BLaER1 treated with 17β-estradiol and CSF1 and Interleukin-3, amounts not matched to agents 10 nM and 100 nM (cell line): Measurements from ENCODE around the gene PCDHA11.
"Not testable (repeated sequence)": the region's sequence is repeated elsewhere in the genome, so short reads cannot be mapped to it uniquely, and the experiment has no call there.

Experiments used
- H3K27ac ChIP-seq, 11 experiments: shearing (Covaris generic); formaldehyde crosslinking; 2 replicates each; pipeline ENCODE4 v1.8.1; 2022
- H3K27me3 ChIP-seq, 11 experiments: shearing (Covaris generic); formaldehyde crosslinking; 2 replicates each; pipeline ENCODE4 v1.8.1; 2022
- H3K36me3 ChIP-seq, 11 experiments: shearing (Covaris generic); formaldehyde crosslinking; 2 replicates each; pipeline ENCODE4 v1.8.1; 2022
- H3K4me1 ChIP-seq, 10 experiments: shearing (Covaris generic); formaldehyde crosslinking; 2 replicates each; pipeline ENCODE4 v1.8.1; 2022
- H3K4me2 ChIP-seq, 11 experiments: shearing (Covaris generic); formaldehyde crosslinking; 2 replicates each; pipeline ENCODE4 v1.8.1; 2022
- H3K4me3 ChIP-seq, 10 experiments: shearing (Covaris generic); formaldehyde crosslinking; 2 replicates each; pipeline ENCODE4 v1.8.1; 2022
- H3K9ac ChIP-seq, 11 experiments: shearing (Covaris generic); formaldehyde crosslinking; 2 replicates each; pipeline ENCODE4 v1.8.1; 2022
- H3K9me3 ChIP-seq, 11 experiments: shearing (Covaris generic); formaldehyde crosslinking; replicated peaks in 1 of 11; 2 replicates each; pipeline ENCODE4 v1.8.1; 2022
- H4K20me1 ChIP-seq, 11 experiments: shearing (Covaris generic); formaldehyde crosslinking; 2 replicates each; pipeline ENCODE4 v1.8.1; 2022
- Cebpa-rat ChIP-seq, 11 experiments: shearing (Covaris generic); IDR thresholded peaks; 2 replicates each; pipeline ENCODE4 v1.8.1; 2022

PCDHA11 gene

DNA sequence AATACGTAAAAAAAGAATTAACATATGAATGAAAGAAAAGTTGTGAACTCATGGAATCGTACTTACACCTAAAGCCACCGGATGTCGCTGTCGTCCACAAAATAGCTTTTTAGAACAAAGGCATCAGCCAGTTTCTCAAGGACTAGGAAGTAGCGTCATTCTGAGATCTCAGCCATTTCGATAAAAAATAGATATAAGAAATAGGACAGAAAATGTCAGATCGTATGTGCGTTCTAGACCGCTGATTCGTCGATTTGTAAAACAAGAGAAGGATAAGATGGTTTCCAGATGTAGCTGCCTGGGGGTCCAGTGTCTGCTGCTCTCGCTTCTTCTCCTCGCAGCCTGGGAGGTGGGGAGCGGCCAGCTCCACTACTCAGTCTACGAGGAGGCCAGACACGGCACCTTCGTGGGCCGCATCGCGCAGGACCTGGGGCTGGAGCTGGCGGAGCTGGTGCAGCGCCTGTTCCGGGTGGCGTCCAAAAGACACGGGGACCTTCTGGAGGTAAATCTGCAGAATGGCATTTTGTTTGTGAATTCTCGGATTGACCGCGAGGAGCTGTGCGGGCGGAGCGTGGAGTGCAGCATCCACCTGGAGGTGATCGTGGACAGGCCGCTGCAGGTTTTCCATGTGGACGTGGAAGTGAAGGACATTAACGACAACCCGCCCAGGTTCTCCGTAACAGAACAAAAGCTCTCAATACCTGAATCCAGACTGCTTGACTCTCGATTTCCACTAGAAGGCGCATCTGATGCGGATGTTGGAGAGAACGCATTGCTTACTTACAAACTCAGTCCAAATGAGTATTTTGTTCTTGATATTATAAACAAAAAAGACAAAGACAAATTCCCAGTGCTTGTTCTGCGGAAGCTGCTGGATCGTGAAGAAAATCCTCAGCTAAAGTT is 12.7 kb upstream of the PCDHA11 start, which contains the start of gene PCDHA10:
PCDHA10 (plus strand) TSS at position 126 of the 903 bp plus-strand sequence; CDS start at position 278, 152 bp downstream.
- Histone ChIP-seq H3K9me3 (peaks cover 29 to 46% (median 33%) of the 10 kb centered on the region in 11 experiments), H3K9ac (no peak within 1 kb of the TSS), H3K4me2 (no peak within 1 kb of the TSS), H3K4me1 (no peaks in the 10 kb centered on the region), H4K20me1 (no peaks in the 10 kb centered on the region), H3K27ac (no peak within 1 kb of the TSS), H3K36me3 (no peaks in the 10 kb centered on the region), H3K4me3 (no peak within 1 kb of the TSS), H3K27me3 (no peaks in the 10 kb centered on the region)
- no peak for TF ChIP-seq Cebpa-rat (IDR thresholded peaks at IDR 0.05)

DNA sequence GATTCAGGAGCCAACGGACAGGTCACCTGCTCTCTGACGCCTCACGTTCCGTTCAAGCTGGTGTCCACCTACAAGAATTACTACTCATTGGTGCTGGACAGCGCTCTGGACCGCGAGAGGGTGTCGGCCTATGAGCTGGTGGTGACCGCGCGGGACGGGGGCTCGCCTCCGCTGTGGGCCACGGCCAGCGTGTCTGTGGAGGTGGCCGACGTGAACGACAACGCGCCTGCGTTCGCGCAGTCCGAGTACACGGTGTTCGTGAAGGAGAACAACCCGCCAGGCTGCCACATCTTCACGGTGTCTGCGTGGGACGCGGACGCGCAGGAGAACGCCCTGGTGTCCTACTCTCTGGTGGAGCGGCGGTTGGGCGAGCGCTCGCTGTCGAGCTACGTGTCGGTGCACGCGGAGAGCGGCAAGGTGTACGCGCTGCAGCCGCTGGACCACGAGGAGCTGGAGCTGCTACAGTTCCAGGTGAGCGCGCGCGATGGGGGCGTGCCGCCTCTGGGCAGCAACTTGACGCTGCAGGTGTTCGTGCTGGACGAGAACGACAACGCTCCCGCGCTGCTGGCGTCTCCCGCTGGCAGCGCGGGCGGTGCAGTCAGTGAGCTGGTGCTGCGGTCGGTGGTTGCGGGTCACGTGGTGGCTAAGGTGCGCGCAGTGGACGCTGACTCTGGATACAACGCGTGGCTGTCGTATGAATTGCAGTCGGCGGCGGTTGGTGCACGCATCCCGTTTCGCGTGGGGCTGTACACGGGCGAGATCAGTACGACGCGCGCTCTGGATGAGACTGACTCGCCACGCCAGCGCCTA is 11.4 kb upstream of the PCDHA11 start:
- no peak for TF ChIP-seq Cebpa-rat (IDR thresholded peaks at IDR 0.05)
- H3K27me3 ChIP-seq = no peaks in the 10 kb centered on the region
- no peak overlapping the region for H3K4me2 ChIP-seq
- no peak overlapping the region for H3K27ac ChIP-seq
- no peak overlapping the region for H3K4me3 ChIP-seq
- no peak overlapping the region for H3K9ac ChIP-seq
- no peaks in the 10 kb centered on the region for H3K4me1 ChIP-seq
- no peaks in the 10 kb centered on the region for H4K20me1 ChIP-seq
- no peaks in the 10 kb centered on the region for H3K36me3 ChIP-seq
- H3K9me3 ChIP-seq = peaks cover 42 to 59% (median 47%) of the 10 kb centered on the region in 11 experiments

DNA sequence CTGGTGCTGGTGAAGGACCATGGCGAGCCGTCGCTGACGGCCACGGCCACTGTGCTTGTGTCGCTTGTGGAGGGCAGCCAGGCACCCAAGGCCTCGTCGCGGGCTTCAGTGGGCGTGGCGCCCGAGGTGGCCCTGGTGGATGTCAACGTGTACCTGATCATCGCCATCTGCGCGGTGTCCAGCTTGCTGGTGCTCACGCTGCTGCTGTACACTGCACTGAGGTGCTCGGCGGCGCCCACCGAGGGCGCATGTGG is 10.8 kb upstream of the PCDHA11 start:
- no peak for TF ChIP-seq Cebpa-rat (IDR thresholded peaks at IDR 0.05)

DNA sequence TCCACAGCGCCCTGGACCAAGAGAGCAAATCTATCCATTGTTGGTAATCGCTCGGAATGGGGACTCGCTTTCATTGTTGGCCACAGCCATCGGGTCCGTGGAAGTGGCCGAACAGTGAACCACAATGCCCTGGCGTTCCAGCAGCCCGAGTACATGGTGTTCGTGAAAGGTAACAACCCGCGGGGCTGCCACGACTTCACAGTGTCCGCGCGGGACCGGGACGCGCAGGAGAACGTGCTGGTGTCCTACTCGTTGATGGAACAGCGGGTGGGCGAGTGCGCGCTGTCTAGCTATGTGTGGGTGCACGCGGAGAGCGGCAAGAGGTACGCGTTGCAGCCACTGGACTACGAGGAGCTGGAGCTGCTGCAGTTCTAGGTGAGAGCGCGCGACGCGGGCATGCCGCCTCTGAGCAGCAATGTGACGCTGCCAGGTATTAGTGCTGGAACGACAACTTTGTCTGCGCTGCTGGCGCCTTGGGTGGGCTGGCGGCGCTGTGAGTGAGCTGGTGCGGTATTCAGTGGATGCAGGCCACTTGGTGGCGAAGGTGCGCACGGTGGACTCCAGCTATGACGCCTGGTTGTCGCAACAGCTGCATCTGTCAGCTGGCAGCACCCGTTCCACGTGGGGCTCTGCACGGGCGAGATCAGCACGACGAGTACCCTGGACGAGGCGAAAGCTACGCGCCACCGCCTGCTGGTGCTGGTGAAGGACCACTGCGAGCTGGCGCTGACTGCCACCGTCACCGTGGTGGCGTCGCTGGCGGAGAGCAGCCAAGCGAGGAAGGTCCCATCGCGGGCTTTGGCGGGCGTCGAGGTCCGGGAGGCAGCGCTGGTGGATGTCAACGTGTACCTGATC is 6.1 kb upstream of the PCDHA11 start:
- Histone ChIP-seq H3K4me2 (no peak overlapping the region), H4K20me1 (no peaks in the 10 kb centered on the region), H3K27ac (no peak overlapping the region), H3K36me3 (no peaks in the 10 kb centered on the region), H3K9ac (no peak overlapping the region), H3K4me3 (no peak overlapping the region), H3K9me3 (peaks cover 29 to 42% (median 35%) of the 10 kb centered on the region in 11 experiments), H3K27me3 (no peaks in the 10 kb centered on the region), H3K4me1 (no peaks in the 10 kb centered on the region)
- TF ChIP-seq Cebpa-rat (IDR thresholded peaks at IDR 0.05) = no peak

More for the DNA sequence above, 10.8 kb upstream of the PCDHA11 start:
- Histone ChIP-seq H3K9ac (no peak overlapping the region), H3K27ac (no peak overlapping the region), H3K4me2 (no peak overlapping the region), H3K9me3 (peaks cover 47 to 61% (median 51%) of the 10 kb centered on the region in 11 experiments), H4K20me1 (no peaks in the 10 kb centered on the region), H3K27me3 (no peaks in the 10 kb centered on the region), H3K4me1 (no peaks in the 10 kb centered on the region), H3K36me3 (no peaks in the 10 kb centered on the region), H3K4me3 (no peak overlapping the region)

DNA sequence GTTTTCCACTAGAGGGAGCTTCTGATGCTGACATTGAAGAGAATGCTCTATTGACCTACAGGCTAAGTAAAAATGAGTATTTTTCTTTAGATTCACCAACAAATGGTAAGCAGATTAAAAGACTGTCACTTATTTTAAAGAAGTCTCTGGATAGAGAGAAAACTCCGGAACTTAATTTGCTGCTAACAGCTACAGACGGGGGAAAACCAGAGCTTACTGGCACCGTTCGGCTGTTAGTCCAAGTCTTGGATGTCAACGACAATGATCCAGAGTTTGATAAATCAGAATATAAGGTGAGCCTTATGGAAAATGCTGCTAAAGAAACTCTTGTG is 764 bp downstream of the PCDHA11 start:
- Histone ChIP-seq H3K4me3 (no peak overlapping the region), H3K9me3 (peaks cover 25 to 40% (median 28%) of the 10 kb centered on the region in 11 experiments), H3K27ac (no peak overlapping the region), H3K27me3 (no peaks in the 10 kb centered on the region), H3K4me1 (no peaks in the 10 kb centered on the region), H3K4me2 (no peak overlapping the region), H4K20me1 (no peaks in the 10 kb centered on the region), H3K9ac (no peak overlapping the region), H3K36me3 (no peaks in the 10 kb centered on the region)
- TF ChIP-seq Cebpa-rat (IDR thresholded peaks at IDR 0.05) = no peak

DNA sequence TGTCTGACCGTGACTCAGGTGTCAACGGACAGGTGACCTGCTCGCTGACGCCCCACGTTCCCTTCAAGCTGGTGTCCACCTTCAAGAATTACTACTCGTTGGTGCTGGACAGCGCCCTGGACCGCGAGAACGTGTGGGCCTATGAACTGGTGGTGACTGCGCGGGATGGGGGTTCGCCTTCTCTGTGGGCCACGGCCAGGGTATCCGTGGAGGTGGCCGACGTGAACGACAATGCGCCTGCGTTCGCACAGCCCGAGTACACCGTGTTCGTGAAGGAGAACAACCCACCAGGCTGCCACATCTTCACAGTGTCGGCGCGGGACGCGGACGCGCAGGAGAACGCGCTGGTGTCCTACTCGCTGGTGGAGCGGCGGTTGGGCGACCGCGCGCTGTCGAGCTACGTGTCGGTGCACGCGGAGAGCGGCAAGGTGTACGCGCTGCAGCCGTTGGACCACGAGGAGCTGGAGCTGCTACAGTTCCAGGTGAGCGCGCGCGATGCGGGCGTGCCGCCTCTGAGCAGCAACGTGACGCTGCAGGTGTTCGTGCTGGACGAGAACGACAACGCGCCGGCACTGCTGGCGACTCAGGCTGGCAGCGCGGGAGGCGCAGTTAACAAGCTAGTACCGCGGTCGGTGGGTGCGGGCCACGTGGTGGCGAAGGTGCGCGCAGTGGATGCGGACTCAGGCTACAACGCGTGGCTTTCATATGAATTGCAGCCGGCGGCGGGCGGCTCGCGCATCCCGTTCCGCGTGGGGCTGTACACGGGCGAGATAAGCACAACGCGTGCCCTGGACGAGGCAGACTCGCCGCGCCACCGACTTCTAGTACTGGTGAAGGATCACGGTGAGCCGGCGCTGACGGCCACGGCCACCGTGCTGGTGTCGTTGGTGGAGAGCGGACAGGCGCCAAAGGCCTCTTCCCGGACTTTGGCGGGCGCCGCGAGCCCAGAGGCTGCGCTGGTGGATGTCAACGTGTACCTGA is 1.8 kb downstream of the PCDHA11 start:
- H3K4me2 ChIP-seq = no peak overlapping the region
- no peaks in the 10 kb centered on the region for H3K36me3 ChIP-seq
- no peaks in the 10 kb centered on the region for H3K27me3 ChIP-seq
- peaks cover 31 to 49% (median 33%) of the 10 kb centered on the region in 11 experiments for H3K9me3 ChIP-seq
- H4K20me1 ChIP-seq = no peaks in the 10 kb centered on the region
- no peak for TF ChIP-seq Cebpa-rat (IDR thresholded peaks at IDR 0.05)
- no peak overlapping the region for H3K4me3 ChIP-seq
- H3K4me1 ChIP-seq = no peaks in the 10 kb centered on the region
- no peak overlapping the region for H3K27ac ChIP-seq
- H3K9ac ChIP-seq = no peak overlapping the region

DNA sequence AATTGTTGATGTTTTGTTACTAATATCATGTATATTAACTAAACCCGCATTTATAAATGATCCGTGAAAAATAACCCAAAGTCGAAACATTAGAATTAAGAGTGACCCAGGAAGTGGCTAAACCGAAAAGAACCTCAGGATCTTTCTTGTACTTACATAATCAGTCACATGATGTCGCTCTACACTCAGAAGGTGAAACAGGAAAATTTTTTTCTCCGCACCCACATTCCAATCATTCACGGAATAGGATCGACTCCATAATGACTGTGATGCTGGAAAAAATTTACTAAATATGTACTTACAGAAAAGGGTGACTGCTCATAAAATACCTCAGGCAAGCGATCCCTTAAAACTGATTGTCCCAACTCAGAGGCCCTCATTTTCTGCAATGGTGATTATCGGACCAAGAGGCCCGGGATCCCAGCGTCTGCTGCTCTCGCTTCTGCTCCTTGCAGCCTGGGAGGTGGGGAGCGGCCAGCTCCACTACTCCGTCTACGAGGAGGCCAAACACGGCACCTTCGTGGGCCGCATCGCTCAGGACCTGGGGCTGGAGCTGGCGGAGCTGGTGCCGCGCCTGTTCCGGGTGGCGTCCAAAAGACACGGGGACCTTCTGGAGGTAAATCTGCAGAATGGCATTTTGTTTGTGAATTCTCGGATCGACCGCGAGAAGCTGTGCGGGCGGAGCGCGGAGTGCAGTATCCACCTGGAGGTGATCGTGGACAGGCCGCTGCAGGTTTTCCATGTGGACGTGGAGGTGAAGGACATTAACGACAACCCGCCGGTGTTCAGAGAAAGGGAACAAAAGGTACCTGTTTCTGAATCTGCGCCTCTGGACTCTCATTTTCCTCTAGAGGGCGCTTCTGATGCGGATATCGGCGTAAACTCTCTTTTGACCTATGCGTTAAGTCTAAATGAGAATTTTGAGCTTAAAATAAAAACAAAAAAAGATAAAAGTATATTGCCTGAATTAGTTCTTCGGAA is 6.6 kb downstream of the PCDHA11 start, which contains the start of gene PCDHA12:
PCDHA12 (plus strand) TSS at position 224 of the 981 bp plus-strand sequence; CDS start at position 389, 165 bp downstream.
- H3K9ac ChIP-seq = no peak within 1 kb of the TSS
- H3K27ac ChIP-seq = no peak within 1 kb of the TSS
- H3K9me3 ChIP-seq = peaks cover 36 to 54% (median 40%) of the 10 kb centered on the region in 11 experiments
- H3K27me3 ChIP-seq = no peaks in the 10 kb centered on the region
- H3K4me3 ChIP-seq = no peak within 1 kb of the TSS
- TF ChIP-seq Cebpa-rat (IDR thresholded peaks at IDR 0.05) = no peak
- no peaks in the 10 kb centered on the region for H4K20me1 ChIP-seq
- no peaks in the 10 kb centered on the region for H3K36me3 ChIP-seq
- H3K4me2 ChIP-seq = no peak within 1 kb of the TSS
- no peaks in the 10 kb centered on the region for H3K4me1 ChIP-seq

DNA sequence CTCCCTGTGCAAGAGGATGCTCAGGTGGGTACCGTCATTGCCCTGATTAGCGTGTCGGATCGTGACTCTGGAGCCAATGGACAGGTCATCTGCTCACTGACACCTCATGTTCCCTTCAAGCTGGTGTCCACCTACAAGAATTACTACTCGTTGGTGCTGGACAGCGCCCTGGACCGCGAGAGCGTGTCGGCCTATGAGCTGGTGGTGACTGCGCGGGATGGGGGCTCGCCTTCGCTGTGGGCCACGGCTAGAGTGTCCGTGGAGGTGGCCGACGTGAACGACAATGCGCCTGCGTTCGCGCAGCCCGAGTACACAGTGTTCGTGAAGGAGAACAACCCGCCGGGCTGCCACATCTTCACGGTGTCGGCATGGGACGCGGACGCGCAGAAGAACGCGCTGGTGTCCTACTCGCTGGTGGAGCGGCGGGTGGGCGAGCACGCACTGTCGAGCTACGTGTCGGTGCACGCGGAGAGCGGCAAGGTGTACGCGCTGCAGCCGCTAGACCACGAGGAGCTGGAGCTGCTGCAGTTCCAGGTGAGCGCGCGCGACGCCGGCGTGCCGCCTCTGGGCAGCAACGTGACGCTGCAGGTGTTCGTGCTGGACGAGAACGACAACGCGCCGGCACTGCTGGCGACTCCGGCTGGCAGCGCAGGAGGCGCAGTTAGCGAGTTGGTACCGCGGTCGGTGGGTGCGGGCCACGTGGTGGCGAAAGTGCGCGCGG is 7.9 kb downstream of the PCDHA11 start:
- H3K27me3 ChIP-seq, H3K4me3 ChIP-seq, H3K4me1 ChIP-seq, H3K36me3 ChIP-seq, H3K27ac ChIP-seq, H4K20me1 ChIP-seq, H3K9ac ChIP-seq, H3K4me2 ChIP-seq: not testable (repeated sequence)
- H3K9me3 ChIP-seq = peaks cover 27 to 43% (median 30%) of the 10 kb centered on the region in 11 experiments
